H9 (cell line): Measurements from ENCODE around the gene HLX. TPM values are rescaled to one million over a fixed set of nuclear protein-coding genes. Genes with fewer than 3 reads are reported as not detected.

Source experiments
- DNase-seq: peaks from one replicate; pipeline ENCODE4 v3.0.0-alpha.2; 2017
- H2AFZ ChIP-seq: one replicate; pipeline ENCODE4 v1.6.1; 2013; ENCODE audit warnings: mild to moderate bottlenecking, low read length, control low read depth, moderate library complexity
- H2AK5ac ChIP-seq: 2 replicates; pipeline ENCODE4 v1.6.1; 2013; ENCODE audit warnings: low read length, control low read depth, mixed read lengths; ENCODE audit not compliant: insufficient read length
- H2BK120ac ChIP-seq: one replicate; pipeline ENCODE4 v1.6.1; 2013; ENCODE audit warnings: low read depth, mild to moderate bottlenecking, low read length, control low read depth, inconsistent platforms; ENCODE audit not compliant: poor library complexity, severe bottlenecking
- H2BK12ac ChIP-seq: 2 replicates; pipeline ENCODE4 v1.6.1; 2013; ENCODE audit warnings: low read length, control low read depth, mixed read lengths, low read depth; ENCODE audit not compliant: insufficient read length
- H2BK15ac ChIP-seq: 2 replicates; pipeline ENCODE4 v1.6.1; 2013; ENCODE audit warnings: low read depth, low read length, control low read depth
- H2BK20ac ChIP-seq: one replicate; pipeline ENCODE4 v1.6.1; 2013; ENCODE audit warnings: low read depth, mild to moderate bottlenecking, low read length, control low read depth, inconsistent platforms; ENCODE audit not compliant: poor library complexity, severe bottlenecking
- H2BK5ac ChIP-seq: 2 replicates; pipeline ENCODE4 v1.6.1; 2013; ENCODE audit warnings: low read length, control low read depth, mixed read lengths; ENCODE audit not compliant: insufficient read length
- H3K14ac ChIP-seq: 2 replicates; pipeline ENCODE4 v1.6.1; 2013; ENCODE audit warnings: low read length, control low read depth; ENCODE audit not compliant: insufficient read depth
- H3K18ac ChIP-seq: 2 replicates; pipeline ENCODE4 v1.6.1; 2013; ENCODE audit warnings: low read depth, mild to moderate bottlenecking, mixed read lengths, low read length, control low read depth; ENCODE audit not compliant: insufficient read length
- H3K23ac ChIP-seq: 2 replicates; pipeline ENCODE4 v1.6.1; 2013; ENCODE audit warnings: low read length, control low read depth, mixed read lengths, low read depth; ENCODE audit not compliant: insufficient read length
- H3K23me2 ChIP-seq: 2 replicates; pipeline ENCODE4 v1.6.1; 2013; ENCODE audit warnings: low read depth, mild to moderate bottlenecking, mixed read lengths, low read length, control low read depth; ENCODE audit not compliant: insufficient read length, poor library complexity, severe bottlenecking
- H3K27ac ChIP-seq: 2 replicates; pipeline ENCODE4 v1.5.1; 2013; ENCODE audit warnings: low read length, control low read depth, mixed read lengths, low read depth; ENCODE audit not compliant: insufficient read length
- H3K27me3 ChIP-seq: 2 replicates; pipeline ENCODE4 v1.6.1; 2013; ENCODE audit warnings: low read length, control low read depth, inconsistent platforms; ENCODE audit not compliant: insufficient read depth
- H3K4ac ChIP-seq: 2 replicates; pipeline ENCODE4 v1.6.1; 2013; ENCODE audit warnings: low read depth, mild to moderate bottlenecking, control low read depth, inconsistent platforms, low read length, moderate library complexity
- H3K4me1 ChIP-seq: 2 replicates; pipeline ENCODE4 v1.6.1; 2013; ENCODE audit warnings: low read length, control low read depth, inconsistent platforms; ENCODE audit not compliant: insufficient read depth
- H3K4me2 ChIP-seq: 2 replicates; pipeline ENCODE4 v1.6.1; 2013; ENCODE audit warnings: low read length, control low read depth, mixed read lengths; ENCODE audit not compliant: insufficient read length, insufficient read depth
- H3K56ac ChIP-seq: 2 replicates; pipeline ENCODE4 v1.6.1; 2013; ENCODE audit warnings: low read depth, mild to moderate bottlenecking, mixed read lengths, low read length, control low read depth; ENCODE audit not compliant: insufficient read length
- H3K79me1 ChIP-seq: 2 replicates; pipeline ENCODE4 v1.6.1; 2013; ENCODE audit warnings: low read depth, mild to moderate bottlenecking, moderate library complexity, low read length, control low read depth, inconsistent platforms; ENCODE audit not compliant: insufficient read depth, poor library complexity, severe bottlenecking
- H3K79me2 ChIP-seq: 2 replicates; pipeline ENCODE4 v1.6.1; 2013; ENCODE audit warnings: low read length, control low read depth, inconsistent platforms; ENCODE audit not compliant: insufficient read depth
- H3K9ac ChIP-seq: 2 replicates; pipeline ENCODE4 v1.6.1; 2013; ENCODE audit warnings: low read length, control low read depth, mixed read lengths; ENCODE audit not compliant: insufficient read length; ENCODE audit errors: extremely low read depth
- H3K9me3 ChIP-seq: one replicate; pipeline ENCODE4 v1.6.1; 2013; ENCODE audit warnings: low read depth, low read length, inconsistent platforms; ENCODE audit not compliant: control insufficient read depth
- H3T11ph ChIP-seq: one replicate; pipeline ENCODE4 v1.6.1; 2013; ENCODE audit warnings: mild to moderate bottlenecking, low read length, control low read depth, inconsistent platforms
- H4K20me1 ChIP-seq: one replicate; pipeline ENCODE4 v1.6.1; 2013; ENCODE audit not compliant: control insufficient read depth, insufficient read length, insufficient read depth
- H4K5ac ChIP-seq: 2 replicates; pipeline ENCODE4 v1.6.1; 2013; ENCODE audit warnings: low read depth, mild to moderate bottlenecking, mixed read lengths, low read length, control low read depth; ENCODE audit not compliant: insufficient read length
- H4K8ac ChIP-seq: replicated peaks from 2 replicates; pipeline ENCODE4 v1.6.1; 2013; ENCODE audit warnings: low read length, control low read depth, mixed read lengths, low read depth; ENCODE audit not compliant: insufficient read length
- H4K91ac ChIP-seq: 2 replicates; pipeline ENCODE4 v1.6.1; 2013; ENCODE audit warnings: low read depth, mild to moderate bottlenecking, moderate library complexity, mixed read lengths, low read length, control low read depth; ENCODE audit not compliant: insufficient read length
- H3K27ac Mint-ChIP-seq, 3 experiments: 2 replicates in 2 of 3; 3 replicates in 1 of 3; pipeline ENCODE4 v1.8.0; 2020 to 2021; ENCODE audit warnings: mixed read lengths in 3 of 3, mild to moderate bottlenecking in 1 of 3, moderate library complexity in 1 of 3
- H3K27me3 Mint-ChIP-seq: 2 replicates; pipeline ENCODE4 v1.8.0; 2021; ENCODE audit warnings: low read depth, mild to moderate bottlenecking, moderate library complexity, mixed read lengths
- H3K36me3 Mint-ChIP-seq, 3 experiments: 2 replicates in 2 of 3; 3 replicates in 1 of 3; pipeline ENCODE4 v1.8.0; 2020 to 2021; ENCODE audit warnings: low read depth in 3 of 3, mixed read lengths in 3 of 3; ENCODE audit not compliant: insufficient read depth in 1 of 3
- H3K4me1 Mint-ChIP-seq, 2 experiments: 2 replicates each; pipeline ENCODE4 v1.8.0; 2020; ENCODE audit warnings: mixed read lengths in 2 of 2
- H3K4me3 Mint-ChIP-seq, 2 experiments: 2 replicates in 1 of 2; 3 replicates in 1 of 2; pipeline ENCODE4 v1.8.0; 2020 to 2021; ENCODE audit warnings: mild to moderate bottlenecking in 2 of 2, mixed read lengths in 2 of 2, moderate library complexity in 1 of 2
- H3K9me3 Mint-ChIP-seq, 2 experiments: 2 replicates in 1 of 2; 3 replicates in 1 of 2; pipeline ENCODE4 v1.8.0; 2020; ENCODE audit warnings: mild to moderate bottlenecking in 2 of 2, mixed read lengths in 2 of 2, moderate library complexity in 1 of 2
- WGBS: extraction: QIAGEN DNeasy Blood & Tissue Kit; methylation state at CpG from one replicate; pipeline ENCODE4 v1.1.7; 2013; ENCODE audit warnings: missing lambda C conversion rate, low lambda C conversion rate, mixed read lengths; ENCODE audit not compliant: insufficient read length; ENCODE audit errors: extremely low coverage; 5-methylcytosine and 5-hydroxymethylcytosine counted together
- total RNA-seq: library from RNA; stranded (reverse); gene quantifications from 2 replicates; pipeline ENCODE4 v1.2.1, GENCODE V29; 2021
- TF ChIP-seq, protein P1 (sequence below): fragments of 200-600 bp; sonication (generic); conservative IDR thresholded peaks from 3 replicates; pipeline ENCODE4 v1.8.0; 2021; ENCODE audit warnings: antibody characterized with exemption, mild to moderate bottlenecking

HLX gene
- total RNA-seq, 1 experiment from 2014 or later: 0.37 TPM

DNA sequence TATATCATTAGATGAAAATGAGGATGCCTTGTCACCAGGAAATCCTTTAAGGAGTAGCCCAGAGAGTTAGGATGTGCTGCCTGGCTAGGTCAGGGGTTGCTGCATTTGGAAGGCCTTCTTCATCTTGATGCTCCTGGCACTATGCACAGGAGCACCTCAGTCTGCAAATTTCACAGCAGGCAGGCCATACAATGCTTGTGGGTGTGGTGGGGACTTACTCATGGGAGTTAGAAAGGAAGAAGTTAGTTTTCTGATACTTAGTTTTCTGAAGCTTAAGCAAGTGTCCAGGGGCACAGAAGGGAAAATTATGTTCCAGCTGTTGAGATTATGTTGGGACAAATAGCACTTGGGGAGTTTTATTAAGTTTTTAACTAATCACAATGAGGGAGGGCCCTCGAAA lies 11.4 kb downstream of the HLX start:
- H3K23ac ChIP-seq: no peak overlapping the region
- DNase-seq: no peak
- H3K56ac ChIP-seq: no peak overlapping the region
- H2AFZ ChIP-seq: no peak overlapping the region
- no peak overlapping the region for H2BK12ac ChIP-seq
- peaks cover 100% of the 10 kb centered on the region for H3K27me3 ChIP-seq
- H3K79me1 ChIP-seq: no peaks in the 10 kb centered on the region
- H3K4ac ChIP-seq: no peak overlapping the region
- no peak overlapping the region for H4K5ac ChIP-seq
- no peak overlapping the region for H3K27ac Mint-ChIP-seq
- H3K23me2 ChIP-seq: peaks cover 14% of the 10 kb centered on the region
- H3K9me3 ChIP-seq: no peaks in the 10 kb centered on the region
- no peaks in the 10 kb centered on the region for H3K79me2 ChIP-seq
- no peak overlapping the region for H2BK120ac ChIP-seq
- H3K4me1 ChIP-seq: no peaks in the 10 kb centered on the region; the same call in 1 of the 2 replicates
- H3K27ac ChIP-seq: no peak overlapping the region
- H2AK5ac ChIP-seq: no peak overlapping the region
- no peak overlapping the region for H3K9ac ChIP-seq
- peak overlapping the region in 1 of 2 experiments; percentile 11; a peak in 3 of 5 replicates for H3K4me3 Mint-ChIP-seq
- peaks cover 100% of the 10 kb centered on the region for H3K27me3 Mint-ChIP-seq
- H3T11ph ChIP-seq: no peak overlapping the region
- no peak overlapping the region for H3K14ac ChIP-seq
- H3K4me1 Mint-ChIP-seq: peaks cover 31 to 65% of the 10 kb centered on the region in 2 experiments
- H2BK20ac ChIP-seq: no peak overlapping the region
- WGBS: no CpG with 5 or more reads among the region's 1 CpG
- TF ChIP-seq, protein P1, sequence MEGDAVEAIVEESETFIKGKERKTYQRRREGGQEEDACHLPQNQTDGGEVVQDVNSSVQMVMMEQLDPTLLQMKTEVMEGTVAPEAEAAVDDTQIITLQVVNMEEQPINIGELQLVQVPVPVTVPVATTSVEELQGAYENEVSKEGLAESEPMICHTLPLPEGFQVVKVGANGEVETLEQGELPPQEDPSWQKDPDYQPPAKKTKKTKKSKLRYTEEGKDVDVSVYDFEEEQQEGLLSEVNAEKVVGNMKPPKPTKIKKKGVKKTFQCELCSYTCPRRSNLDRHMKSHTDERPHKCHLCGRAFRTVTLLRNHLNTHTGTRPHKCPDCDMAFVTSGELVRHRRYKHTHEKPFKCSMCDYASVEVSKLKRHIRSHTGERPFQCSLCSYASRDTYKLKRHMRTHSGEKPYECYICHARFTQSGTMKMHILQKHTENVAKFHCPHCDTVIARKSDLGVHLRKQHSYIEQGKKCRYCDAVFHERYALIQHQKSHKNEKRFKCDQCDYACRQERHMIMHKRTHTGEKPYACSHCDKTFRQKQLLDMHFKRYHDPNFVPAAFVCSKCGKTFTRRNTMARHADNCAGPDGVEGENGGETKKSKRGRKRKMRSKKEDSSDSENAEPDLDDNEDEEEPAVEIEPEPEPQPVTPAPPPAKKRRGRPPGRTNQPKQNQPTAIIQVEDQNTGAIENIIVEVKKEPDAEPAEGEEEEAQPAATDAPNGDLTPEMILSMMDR: no peak
- H3K18ac ChIP-seq: no peak overlapping the region
- H2BK15ac ChIP-seq: no peak overlapping the region
- H3K4me2 ChIP-seq: no peak overlapping the region
- no peaks in the 10 kb centered on the region; a peak in 2 of 7 replicates for H3K36me3 Mint-ChIP-seq
- no peak overlapping the region for H4K91ac ChIP-seq
- H4K20me1 ChIP-seq: peaks cover 7% of the 10 kb centered on the region
- H3K9me3 Mint-ChIP-seq: peaks cover 3 to 14% of the 10 kb centered on the region in 2 experiments; a peak in 3 of 5 replicates
- H2BK5ac ChIP-seq: no peak overlapping the region
- no peak overlapping the region for H4K8ac ChIP-seq
